ENCODE results near the gene SPSB1. TPM values are rescaled to one million over a fixed set of nuclear protein-coding genes. Genes with fewer than 3 reads are reported as not detected.

Gene SPSB1
- total RNA-seq, 3 donors from 2014 or later (not counting 1 experiment from before 2014, with no cell fraction given), result 0.82 to 3.0 (median 1.5) TPM

- TF ChIP-seq CTCF (IDR thresholded peaks at IDR 0.05), result no peak
- ATAC-seq, result peak in 1 of 3 donors; percentile 24
Measured at GRCh38 chr1:9350013-9350908, 57.6 kb downstream of the SPSB1 start.

GRCh38 chr1:9350960-9351359, 58.3 kb downstream of the SPSB1 start:
- H3K36me3 Mint-ChIP-seq, result no peaks in the 10 kb centered on the region
- no peaks in the 10 kb centered on the region for H3K9me3 Mint-ChIP-seq
- 98% methylated on average over 4 of the region's 4 CpGs for WGBS (ENCODE audit: insufficient coverage)
- Histone ChIP-seq H3K4me1 (ENCODE audit: control insufficient read depth, insufficient read depth, low read length) (no peaks in the 10 kb centered on the region), H3K27me3 (ENCODE audit: control insufficient read depth, insufficient read depth, low read length) (no peaks in the 10 kb centered on the region), H3K9me3 (ENCODE audit: control insufficient read depth, insufficient read depth, low read length) (no peaks in the 10 kb centered on the region), H3K27ac (ENCODE audit: low read length) (no peak overlapping the region), H3K36me3 (ENCODE audit: control insufficient read depth, insufficient read depth, low read length) (no peaks in the 10 kb centered on the region), H3K4me3 (ENCODE audit: low read length) (no peak overlapping the region)
- TF ChIP-seq CTCF (IDR thresholded peaks at IDR 0.05), result no peak
- no peaks in the 10 kb centered on the region for H3K4me1 Mint-ChIP-seq
- no peak overlapping the region for H3K27ac Mint-ChIP-seq
- intact Hi-C loops (cut with micrococcal nuclease), result no loop called here
- no peak for ATAC-seq
- DNase-seq, result no peak
- H3K27me3 Mint-ChIP-seq (ENCODE audit: low read depth in 2 of 2), result no peaks in the 10 kb centered on the region
- H3K4me3 Mint-ChIP-seq, result no peak overlapping the region

More at GRCh38 chr1:9350013-9350908, 57.6 kb downstream of the SPSB1 start:
- H3K4me1 ChIP-seq (ENCODE audit: control insufficient read depth, insufficient read depth, low read length), result no peaks in the 10 kb centered on the region
- Mint-ChIP-seq H3K27me3 (ENCODE audit: low read depth in 2 of 2) (no peaks in the 10 kb centered on the region), H3K9me3 (no peaks in the 10 kb centered on the region), H3K4me3 (no peak overlapping the region), H3K36me3 (no peaks in the 10 kb centered on the region), H3K27ac (no peak overlapping the region), H3K4me1 (no peaks in the 10 kb centered on the region)
- H3K36me3 ChIP-seq (ENCODE audit: control insufficient read depth, insufficient read depth, low read length), result no peaks in the 10 kb centered on the region
- DNase-seq, result no peak
- intact Hi-C loops (cut with micrococcal nuclease), result no loop called here
- H3K27me3 ChIP-seq (ENCODE audit: control insufficient read depth, insufficient read depth, low read length), result no peaks in the 10 kb centered on the region
- H3K9me3 ChIP-seq (ENCODE audit: control insufficient read depth, insufficient read depth, low read length), result no peaks in the 10 kb centered on the region
- H3K27ac ChIP-seq (ENCODE audit: low read length), result no peak overlapping the region
- no peak overlapping the region for H3K4me3 ChIP-seq (ENCODE audit: low read length)
- 93% methylated on average over 20 of the region's 20 CpGs for WGBS (ENCODE audit: insufficient coverage)

DNA sequence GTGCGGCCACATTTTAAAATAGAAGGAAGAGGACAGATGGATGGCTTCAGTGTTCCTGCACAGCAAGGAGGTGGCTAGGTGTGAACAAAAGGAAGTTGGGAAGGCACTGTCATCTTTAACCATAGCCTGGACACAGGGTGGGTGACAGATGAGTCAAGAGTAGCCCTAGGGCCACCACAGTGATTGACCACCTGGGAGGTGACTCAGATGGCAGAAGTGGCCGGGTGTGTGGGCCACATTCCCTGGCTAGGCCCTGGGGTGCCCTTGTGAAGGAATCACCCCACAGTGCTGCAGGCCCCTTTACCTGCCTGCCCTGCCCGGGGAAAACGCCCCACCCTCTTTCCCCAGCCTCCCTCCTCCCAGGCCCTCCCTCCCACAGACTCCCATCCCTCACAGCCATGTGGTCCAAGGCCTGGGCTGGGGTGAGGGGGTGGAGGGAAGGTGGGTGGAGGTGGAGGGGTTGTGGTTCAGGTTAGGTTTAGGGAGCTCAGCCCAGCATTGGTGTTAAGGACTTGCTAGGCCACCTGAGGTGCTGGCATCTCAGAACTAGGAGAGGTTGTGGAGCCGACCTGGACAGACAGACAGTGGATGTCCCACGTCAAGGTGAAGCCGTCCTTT, 59.1 kb downstream of the SPSB1 start:
- Mint-ChIP-seq H3K4me1 (no peaks in the 10 kb centered on the region), H3K9me3 (peaks cover 0 to 2% of the 10 kb centered on the region in 2 donors), H3K36me3 (no peaks in the 10 kb centered on the region), H3K27me3 (ENCODE audit: low read depth in 2 of 2) (no peaks in the 10 kb centered on the region), H3K4me3 (no peak overlapping the region), H3K27ac (no peak overlapping the region)
- no peak for TF ChIP-seq CTCF (IDR thresholded peaks at IDR 0.05)
- no peaks in the 10 kb centered on the region for H3K27me3 ChIP-seq (ENCODE audit: control insufficient read depth, insufficient read depth, low read length)
- DNase-seq, result no peak
- no peaks in the 10 kb centered on the region for H3K36me3 ChIP-seq (ENCODE audit: control insufficient read depth, insufficient read depth, low read length)
- H3K27ac ChIP-seq (ENCODE audit: low read length), result no peak overlapping the region
- intact Hi-C loops (cut with micrococcal nuclease), result no loop called here
- no peak overlapping the region for H3K4me3 ChIP-seq (ENCODE audit: low read length)
- no peak for ATAC-seq
- no peaks in the 10 kb centered on the region for H3K9me3 ChIP-seq (ENCODE audit: control insufficient read depth, insufficient read depth, low read length)
- 86% methylated on average over 5 of the region's 7 CpGs for WGBS (ENCODE audit: insufficient coverage)
- H3K4me1 ChIP-seq (ENCODE audit: control insufficient read depth, insufficient read depth, low read length), result no peaks in the 10 kb centered on the region

Measured in natural killer cell (primary cell).